Astrocyte of the cerebellum (primary cell): ENCODE measurements around the gene TBX21.
"Not testable (repeated sequence)": the region's sequence is repeated elsewhere in the genome, so short reads cannot be mapped to it uniquely, and the experiment has no call there.

Experiments used
- DNase-seq: peaks from one replicate; pipeline ENCODE4 v3.0.0-alpha.2; 2011; ENCODE audit warnings: low read depth
- H3K4me3 ChIP-seq: 2 replicates; pipeline ENCODE4 v1.5.1; 2011; ENCODE audit warnings: mild to moderate bottlenecking, low read depth, low read length, moderate library complexity
- in situ Hi-C: cut with HindIII; loops from 2 replicates; pipeline ENCODE4 v1.10.0; 2017; ENCODE audit warnings: low sequenced_read_pairs
- TF ChIP-seq, protein P1 (sequence below): IDR thresholded peaks from 2 replicates; pipeline ENCODE4 v1.5.1; 2012; ENCODE audit warnings: low read length, low read depth, moderate library complexity, mild to moderate bottlenecking; ENCODE audit errors: missing control alignments

TBX21 gene

DNA sequence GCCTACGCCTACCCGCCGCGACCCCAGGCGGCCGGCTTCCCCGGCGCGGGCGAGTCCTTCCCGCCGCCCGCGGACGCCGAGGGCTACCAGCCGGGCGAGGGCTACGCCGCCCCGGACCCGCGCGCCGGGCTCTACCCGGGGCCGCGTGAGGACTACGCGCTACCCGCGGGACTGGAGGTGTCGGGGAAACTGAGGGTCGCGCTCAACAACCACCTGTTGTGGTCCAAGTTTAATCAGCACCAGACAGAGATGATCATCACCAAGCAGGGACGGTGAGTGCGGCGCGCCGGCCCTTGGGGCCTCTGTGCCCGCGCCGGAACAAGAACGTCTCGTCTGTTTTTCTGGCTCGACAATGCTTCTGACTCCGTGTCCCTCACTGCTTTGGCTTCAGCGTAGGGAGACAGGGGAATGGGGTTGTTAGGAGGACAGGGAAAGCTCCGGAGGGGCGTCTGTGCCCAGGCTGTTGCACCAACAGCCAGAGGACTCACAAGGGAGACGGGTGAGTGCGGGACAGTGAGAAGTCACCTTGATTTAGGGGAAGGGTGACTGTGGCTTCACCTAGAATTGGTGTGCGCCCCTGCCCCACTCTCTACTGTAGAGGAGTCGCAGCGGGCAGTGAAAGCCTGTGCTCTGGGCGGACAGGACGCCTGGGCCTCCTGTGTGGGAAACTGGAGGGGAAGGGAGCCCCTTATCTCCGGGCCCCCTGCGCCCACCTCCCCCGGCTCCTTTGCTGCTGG lies 806 bp downstream of the TBX21 start:
- H3K4me3 ChIP-seq: no peak overlapping the region
- no peak for DNase-seq
- in situ Hi-C loops: no loop called here
- TF ChIP-seq, protein P1, sequence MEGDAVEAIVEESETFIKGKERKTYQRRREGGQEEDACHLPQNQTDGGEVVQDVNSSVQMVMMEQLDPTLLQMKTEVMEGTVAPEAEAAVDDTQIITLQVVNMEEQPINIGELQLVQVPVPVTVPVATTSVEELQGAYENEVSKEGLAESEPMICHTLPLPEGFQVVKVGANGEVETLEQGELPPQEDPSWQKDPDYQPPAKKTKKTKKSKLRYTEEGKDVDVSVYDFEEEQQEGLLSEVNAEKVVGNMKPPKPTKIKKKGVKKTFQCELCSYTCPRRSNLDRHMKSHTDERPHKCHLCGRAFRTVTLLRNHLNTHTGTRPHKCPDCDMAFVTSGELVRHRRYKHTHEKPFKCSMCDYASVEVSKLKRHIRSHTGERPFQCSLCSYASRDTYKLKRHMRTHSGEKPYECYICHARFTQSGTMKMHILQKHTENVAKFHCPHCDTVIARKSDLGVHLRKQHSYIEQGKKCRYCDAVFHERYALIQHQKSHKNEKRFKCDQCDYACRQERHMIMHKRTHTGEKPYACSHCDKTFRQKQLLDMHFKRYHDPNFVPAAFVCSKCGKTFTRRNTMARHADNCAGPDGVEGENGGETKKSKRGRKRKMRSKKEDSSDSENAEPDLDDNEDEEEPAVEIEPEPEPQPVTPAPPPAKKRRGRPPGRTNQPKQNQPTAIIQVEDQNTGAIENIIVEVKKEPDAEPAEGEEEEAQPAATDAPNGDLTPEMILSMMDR: no peak

DNA sequence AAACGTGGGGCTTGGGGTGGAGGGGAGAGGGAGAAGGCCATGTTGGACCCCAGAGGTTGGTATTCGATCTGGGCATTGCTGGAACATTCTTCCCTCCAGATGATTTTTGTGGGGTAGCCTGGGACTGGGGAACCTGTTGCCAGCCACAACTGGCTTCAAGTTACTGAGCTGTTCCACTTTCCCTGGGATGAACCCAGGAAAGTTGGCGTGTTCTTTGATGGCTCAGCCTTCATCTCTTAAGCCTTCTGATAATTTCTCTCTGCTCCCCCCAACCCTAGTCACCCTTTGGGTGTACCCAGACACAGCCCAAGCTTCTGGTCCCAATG lies 2.1 kb downstream of the TBX21 start:
- TF ChIP-seq, protein P1: no peak
- in situ Hi-C loops: no loop called here
- no peak for DNase-seq
- no peak overlapping the region for H3K4me3 ChIP-seq

GRCh38 chr17:47735536-47736011 lies 2.5 kb downstream of the TBX21 start:
- in situ Hi-C loops: no loop called here
- no peak for DNase-seq
- TF ChIP-seq, protein P1: no peak
- no peak overlapping the region for H3K4me3 ChIP-seq

DNA sequence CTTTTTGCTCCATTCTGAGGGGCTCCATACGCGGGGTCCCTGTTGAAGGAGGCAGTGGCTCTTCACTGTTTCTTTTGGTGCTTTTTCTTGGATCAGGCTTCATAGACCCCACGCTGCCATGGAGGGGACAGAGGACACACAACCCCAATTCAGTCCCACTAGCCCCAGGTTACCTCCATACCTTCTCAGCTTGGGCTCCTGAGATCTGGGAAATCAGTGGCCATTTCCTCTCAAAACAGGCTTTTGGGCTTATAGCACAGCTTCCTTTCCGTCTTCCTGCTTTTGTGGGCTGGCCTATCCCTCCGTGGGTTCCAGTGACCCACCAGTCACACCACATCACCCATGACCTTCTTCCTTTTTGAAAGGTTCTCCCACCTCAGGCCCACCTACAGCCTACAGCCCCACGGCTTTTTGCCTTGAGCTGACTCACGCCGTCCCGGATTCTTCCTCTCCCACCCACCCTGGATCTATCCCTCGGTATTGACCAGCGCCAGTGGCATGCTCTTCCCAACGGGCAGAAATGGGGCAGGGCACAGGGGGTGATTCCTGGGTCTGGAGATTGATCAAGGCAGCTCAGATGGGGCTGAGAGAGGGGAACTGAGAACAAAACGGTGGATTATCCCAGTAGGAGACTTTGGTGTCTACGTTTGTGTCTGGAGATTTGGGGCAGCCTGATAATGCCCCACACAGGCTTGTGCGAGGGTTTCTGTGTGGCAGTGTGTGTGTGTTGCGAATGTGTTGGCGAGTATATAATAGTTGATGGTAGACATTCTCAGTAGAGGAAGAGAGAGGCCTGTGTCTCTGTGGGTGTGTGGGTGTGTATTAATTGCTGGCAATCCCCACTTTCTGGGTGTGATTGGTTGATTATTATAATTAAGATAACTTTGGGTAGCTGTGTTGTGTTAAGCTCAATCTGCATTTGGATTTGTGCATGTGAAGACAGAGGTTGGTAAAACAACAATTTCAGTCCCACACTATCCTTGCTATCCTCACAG lies 3.8 kb downstream of the TBX21 start:
- no peak for DNase-seq
- TF ChIP-seq, protein P1: no peak
- in situ Hi-C loops: no loop called here
- no peak overlapping the region for H3K4me3 ChIP-seq

- TF ChIP-seq, protein P1: no peak
- no peak overlapping the region for H3K4me3 ChIP-seq
- in situ Hi-C loops: no loop called here
- DNase-seq: no peak
Measured at GRCh38 chr17:47738178-47738577, 5.1 kb downstream of the TBX21 start.

- no peak for DNase-seq
- H3K4me3 ChIP-seq: no peak overlapping the region
- TF ChIP-seq, protein P1: no peak
- in situ Hi-C loops: no loop called here
Measured at GRCh38 chr17:47739150-47739549, 6.1 kb downstream of the TBX21 start.

- H3K4me3 ChIP-seq, DNase-seq, in situ Hi-C loops: not testable (repeated sequence)
Measured at GRCh38 chr17:47739945-47740344, 6.9 kb downstream of the TBX21 start.
